Breast epithelium (tissue), 4 donors: ENCODE results near the gene IFIT1B. TPM values are rescaled to one million over a fixed set of nuclear protein-coding genes. Genes with fewer than 3 reads are reported as not detected.
"Not testable (repeated sequence)": the region's sequence is repeated elsewhere in the genome, so short reads cannot be mapped to it uniquely, and the experiment has no call there.

Experiments used
- DNase-seq, 2 donors: peaks; one replicate each; pipeline ENCODE4 v3.0.0-alpha.2; 2019; ENCODE audit warnings: low spot score in 2 of 2
- H3K27ac ChIP-seq, 2 donors: fragments of 200-600 bp; sonication (generic) in 1 of 2; one replicate each; pipeline ENCODE4 v1.5.1; 2016 to 2019; ENCODE audit warnings: mild to moderate bottlenecking in 1 of 2
- H3K27me3 ChIP-seq, 2 donors: fragments of 200-600 bp; sonication (generic) in 1 of 2; one replicate each; pipeline versions ENCODE4 v1.5.1 to v1.6.0; 2017 to 2019; ENCODE audit warnings: control low read depth in 1 of 2, mild to moderate bottlenecking in 1 of 2
- H3K36me3 ChIP-seq: fragments of 200-600 bp; one replicate; pipeline ENCODE4 v1.5.1; 2019
- H3K4me1 ChIP-seq, 2 donors: fragments of 200-600 bp; sonication (generic); one replicate each; pipeline ENCODE4 v1.5.1; 2016 to 2019; ENCODE audit warnings: control low read depth in 1 of 2
- H3K4me3 ChIP-seq, 3 donors: fragments of 200-600 bp; sonication (generic); 1 replicate in 2 of 3; 2 replicates in 1 of 3; pipeline ENCODE4 v1.5.1; 2016 to 2019; ENCODE audit warnings: mild to moderate bottlenecking in 3 of 3, moderate library complexity in 2 of 3
- H3K9me3 ChIP-seq, 2 donors: fragments of 200-600 bp; sonication (generic) in 1 of 2; one replicate each; pipeline ENCODE4 v1.5.1; 2016 to 2019; ENCODE audit warnings: control low read depth in 1 of 2
- CTCF ChIP-seq, 3 donors: fragments of 450-650 bp; IDR thresholded peaks; one replicate each; pipeline ENCODE4 v1.5.1; 2016 to 2017; ENCODE audit warnings: antibody characterized with exemption in 3 of 3, mild to moderate bottlenecking in 3 of 3, moderate library complexity in 3 of 3
- POLR2A ChIP-seq: fragments of 450-650 bp; IDR thresholded peaks from one replicate; pipeline ENCODE4 v1.6.1; 2016; ENCODE audit warnings: antibody characterized with exemption, mild to moderate bottlenecking, moderate library complexity
- POLR2AphosphoS5 ChIP-seq, 3 donors: sonication (generic); formaldehyde crosslinking; IDR thresholded peaks; one replicate each; pipeline ENCODE4 v1.6.1; 2017; ENCODE audit warnings: antibody characterized with exemption in 3 of 3
- intact Hi-C: fragments of 100-400 bp; cut with DNase I; formaldehyde crosslinking; loops from one replicate; pipeline ENCODE4 v1.15.1; 2023; ENCODE audit warnings: low total_unique reads
- total RNA-seq, 3 donors: library from RNA; depleted of rRNA; stranded (reverse); fragments of >200 nt; gene quantifications; one replicate each; pipeline ENCODE4 v1.1.0, GENCODE V29; 2016

IFIT1B gene
- total RNA-seq, 3 donors from 2014 or later = not detected

DNA sequence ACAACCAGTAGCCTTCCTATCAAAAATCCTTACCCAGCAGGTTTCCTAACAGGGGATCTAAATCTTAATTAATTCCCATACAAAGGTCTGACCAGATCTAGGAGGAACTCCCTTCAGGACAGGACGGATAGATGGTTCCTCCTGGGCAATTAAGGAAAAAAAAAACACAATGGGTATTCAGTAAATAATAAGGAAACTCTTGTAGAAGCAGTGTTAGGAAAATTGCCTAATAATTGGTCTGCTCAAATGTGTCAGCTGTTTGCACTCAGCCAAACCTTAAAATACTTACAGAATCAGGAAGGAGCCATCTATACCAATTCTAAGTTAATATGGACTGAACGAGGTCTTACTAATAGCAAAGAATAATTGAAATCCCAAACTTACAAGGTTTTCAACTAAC is 33.3 kb downstream of the IFIT1B start:
- H3K9me3 ChIP-seq, H3K27me3 ChIP-seq, intact Hi-C loops, H3K4me3 ChIP-seq, DNase-seq, H3K36me3 ChIP-seq, H3K4me1 ChIP-seq: not testable (repeated sequence)
- peak overlapping the region; percentile 16 to 33 for H3K27ac ChIP-seq

GRCh38 chr10:89412276-89412675 is 34.4 kb downstream of the IFIT1B start:
- H3K36me3 ChIP-seq, DNase-seq, H3K27ac ChIP-seq, H3K4me3 ChIP-seq, H3K4me1 ChIP-seq, intact Hi-C loops, H3K9me3 ChIP-seq, H3K27me3 ChIP-seq: not testable (repeated sequence)

GRCh38 chr10:89413398-89413912 is 35.6 kb downstream of the IFIT1B start:
- Histone ChIP-seq H3K9me3 (no peaks in the 10 kb centered on the region), H3K27ac (peak overlapping the region; percentile 96 to 97), H3K4me1 (no peaks in the 10 kb centered on the region), H3K36me3 (no peaks in the 10 kb centered on the region), H3K27me3 (no peaks in the 10 kb centered on the region), H3K4me3 (peak overlapping the region in 1 of 3 donors; percentile 95)
- intact Hi-C loops = no loop called here
- TF ChIP-seq POLR2A (no peak), POLR2AphosphoS5 (IDR thresholded peaks at IDR 0.05) (no peak), CTCF (IDR thresholded peaks at IDR 0.05) (no peak)
- no peak for DNase-seq

DNA sequence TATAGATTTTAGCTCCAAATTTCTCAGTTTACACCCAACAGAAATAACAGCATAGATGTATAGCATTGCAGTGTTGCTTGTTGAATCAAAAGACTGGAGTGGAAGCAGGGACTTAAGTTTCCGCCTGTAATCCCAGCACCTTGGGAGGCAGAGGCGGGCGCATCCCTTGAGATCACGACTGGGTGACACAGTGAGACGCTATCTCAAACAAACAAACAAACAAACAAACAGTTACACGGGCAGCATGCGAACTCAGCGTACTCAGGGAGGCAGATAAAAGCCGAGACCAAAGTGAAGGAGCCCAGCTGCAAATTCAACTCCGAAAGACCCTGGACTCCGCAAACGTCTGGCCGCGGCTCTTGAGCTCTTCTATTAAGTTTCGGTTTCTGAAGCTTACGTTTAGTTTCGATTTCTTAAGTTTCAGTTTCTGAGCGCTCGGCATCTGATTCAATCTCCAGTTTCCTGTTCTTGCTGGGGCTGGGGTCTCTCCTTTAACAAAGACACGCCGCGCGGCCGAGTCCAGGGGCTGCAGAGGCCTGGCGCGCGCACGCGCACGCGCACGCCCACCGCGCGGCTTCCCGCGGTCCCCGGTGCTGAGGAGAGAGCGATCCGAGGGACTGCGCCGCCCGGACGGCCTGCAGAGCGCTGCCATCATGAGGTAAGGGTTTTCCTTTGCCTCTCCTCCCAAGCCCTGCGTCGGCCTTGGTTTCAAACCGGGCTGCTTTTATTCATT is 36.5 kb downstream of the IFIT1B start, which contains the start of gene IFIT5:
Gene IFIT5 (plus strand): TSS at position 423 of the 733 bp plus-strand sequence. CDS start 231 bp downstream, at position 654.
- intact Hi-C loops = no loop called here
- Histone ChIP-seq H3K9me3 (no peaks in the 10 kb centered on the region), H3K4me1 (no peaks in the 10 kb centered on the region), H3K4me3 (peak within 1 kb of the TSS; percentile 84 to 95 (median 87)), H3K27me3 (no peaks in the 10 kb centered on the region), H3K27ac (peak within 1 kb of the TSS; percentile 96 to 97), H3K36me3 (no peaks in the 10 kb centered on the region)
- DNase-seq = peak; percentile 48 to 57
- TF ChIP-seq POLR2A (peak; percentile 9), CTCF (IDR thresholded peaks at IDR 0.05) (no peak), POLR2AphosphoS5 (IDR thresholded peaks at IDR 0.05) (peak in 2 of 3 donors; percentile 21 to 67)

DNA sequence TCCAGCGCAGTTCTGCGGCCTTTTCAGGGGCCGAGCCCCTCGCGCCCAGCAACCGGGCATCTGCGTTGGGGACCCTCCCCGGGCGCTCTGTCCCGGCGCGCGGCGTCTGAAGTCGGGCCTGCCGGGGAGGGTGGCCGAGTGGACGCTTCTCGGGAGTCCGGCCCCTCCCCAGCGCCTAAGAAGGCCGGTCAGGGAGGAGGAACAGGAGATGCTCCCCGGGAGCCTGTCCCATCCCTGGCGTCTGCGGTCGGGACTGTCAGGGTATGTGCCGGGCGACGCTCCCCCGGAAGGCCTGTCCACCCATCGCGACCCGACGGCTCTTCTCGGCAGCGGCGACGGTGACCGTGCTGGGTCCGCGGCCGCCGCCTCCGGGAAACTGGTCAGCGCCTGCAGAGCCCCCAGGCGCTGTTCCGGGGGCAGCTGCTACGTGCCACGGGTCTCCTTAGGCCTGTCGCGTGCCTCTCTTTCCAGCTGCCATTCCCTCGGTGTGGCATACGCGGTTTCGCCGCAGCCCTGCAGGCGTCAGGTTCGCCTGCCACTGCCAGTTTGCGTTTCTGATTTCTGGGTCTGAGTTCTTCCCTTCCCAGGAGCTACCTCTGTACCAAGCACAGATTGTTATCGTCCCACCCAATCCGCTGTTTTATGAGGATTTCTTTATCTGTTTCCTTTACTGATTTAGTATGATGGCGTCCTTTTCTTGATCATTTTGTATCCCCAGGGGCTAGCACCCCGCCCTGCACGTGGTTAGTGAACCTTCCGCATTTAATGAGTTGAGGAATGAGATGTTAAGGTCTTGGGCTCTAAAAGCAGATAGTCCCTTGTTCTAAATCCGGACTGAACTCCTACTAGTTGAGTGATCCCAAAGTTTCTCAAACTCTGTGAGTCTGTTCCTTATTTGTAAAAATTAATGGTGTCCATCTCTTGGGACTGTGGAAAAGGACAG is 37.3 kb downstream of the IFIT1B start:
- Histone ChIP-seq H3K4me1 (no peaks in the 10 kb centered on the region), H3K27me3 (no peaks in the 10 kb centered on the region), H3K36me3 (no peaks in the 10 kb centered on the region), H3K27ac (peak overlapping the region; percentile 96 to 97), H3K9me3 (no peaks in the 10 kb centered on the region), H3K4me3 (peak overlapping the region; percentile 84 to 95 (median 87))
- intact Hi-C loops = no loop called here
- peak in 2 of 3 donors; percentile 19 to 32 for TF ChIP-seq CTCF (IDR thresholded peaks at IDR 0.05)
- peak in 1 of 3 donors; percentile 3 for TF ChIP-seq POLR2AphosphoS5 (IDR thresholded peaks at IDR 0.05)
- TF ChIP-seq POLR2A = peak; percentile 10
- DNase-seq = peak; percentile 30 to 55
